NCI-H1436 treated with DMSO at 0.1 percent for 48 hours (cell line): ENCODE results near the gene RIBC2.
"Not testable (repeated sequence)": the region's sequence is repeated elsewhere in the genome, so short reads cannot be mapped to it uniquely, and the experiment has no call there.

Source experiments
- DNase-seq: peaks from one replicate; lab custom pipeline; 2025; lab: John Stamatoyannopoulos, UW

RIBC2 gene

GRCh38 chr22:45413368-45414211 lies at the start of gene RIBC2, which contains the start of gene SMC1B:
RIBC2 (plus strand) TSS chr22:45413693; CDS start chr22:45413887, 194 bp downstream.
SMC1B (minus strand) TSS chr22:45413599; CDS start chr22:45413567, 32 bp downstream.
- peak; percentile 72 for DNase-seq

GRCh38 chr22:45366713-45367112 lies 46.8 kb upstream of the RIBC2 start:
- no peak for DNase-seq

- not testable (repeated sequence) for DNase-seq
These were observed 39.9 kb upstream of the RIBC2 start for GRCh38 chr22:45373592-45373991.

GRCh38 chr22:45376009-45376408 lies 37.5 kb upstream of the RIBC2 start:
- no peak for DNase-seq

GRCh38 chr22:45376703-45377102 lies 36.8 kb upstream of the RIBC2 start:
- DNase-seq = no peak

- no peak for DNase-seq
These were observed 32.1 kb upstream of the RIBC2 start for GRCh38 chr22:45381348-45381747.

GRCh38 chr22:45389546-45389945 lies 23.9 kb upstream of the RIBC2 start:
- DNase-seq = no peak

GRCh38 chr22:45397806-45398205 lies 15.7 kb upstream of the RIBC2 start:
- no peak for DNase-seq

- no peak for DNase-seq
These were observed 15.3 kb upstream of the RIBC2 start for GRCh38 chr22:45398214-45398613.

GRCh38 chr22:45399712-45400445 lies 13.6 kb upstream of the RIBC2 start:
- DNase-seq = peak; percentile 49

GRCh38 chr22:45402466-45402985 lies 11.0 kb upstream of the RIBC2 start:
- no peak for DNase-seq

GRCh38 chr22:45407793-45408192 lies 5.7 kb upstream of the RIBC2 start:
- no peak for DNase-seq

GRCh38 chr22:45413013-45413367 lies 503 bp upstream of the RIBC2 start:
- no peak for DNase-seq

GRCh38 chr22:45418056-45418769 lies 4.7 kb downstream of the RIBC2 start:
- DNase-seq = no peak

GRCh38 chr22:45418770-45419138 lies 5.3 kb downstream of the RIBC2 start:
- no peak for DNase-seq

GRCh38 chr22:45420011-45420410 lies 6.5 kb downstream of the RIBC2 start:
- DNase-seq = no peak

GRCh38 chr22:45420539-45420938 lies 7.0 kb downstream of the RIBC2 start:
- DNase-seq = no peak

- no peak for DNase-seq
These were observed 8.0 kb downstream of the RIBC2 start for GRCh38 chr22:45421349-45422055.

GRCh38 chr22:45422237-45422983 lies 8.9 kb downstream of the RIBC2 start:
- no peak for DNase-seq

- no peak for DNase-seq
These were observed 10.0 kb downstream of the RIBC2 start for GRCh38 chr22:45423524-45423923.

- no peak for DNase-seq
These were observed 10.8 kb downstream of the RIBC2 start for GRCh38 chr22:45424241-45424731.
